ENCODE data around the gene ATP2C1. TPM values are rescaled to one million over a fixed set of nuclear protein-coding genes. Genes with fewer than 3 reads are reported as not detected.

Gene ATP2C1
- total and polyA plus RNA-seq, 9 of the 15 experiments (the other 6 are each of a cell fraction or from before 2014, with no cell fraction given), result 10.0 to 53.5 (median 27.9) TPM

- TF ChIP-seq VEZF1 (CRISPR knock-in tag; IDR thresholded peaks at IDR 0.05) (peak; percentile 76), ZNF324 (CRISPR knock-in tag; IDR thresholded peaks at IDR 0.05) (no peak), RBM22 (IDR thresholded peaks at IDR 0.05; ENCODE audit: low read depth, low read length, poor library complexity, severe bottlenecking) (no peak), RBM17 (IDR thresholded peaks at IDR 0.05; ENCODE audit: borderline replicate concordance, low read depth, low read length) (no peak), WHSC1 (IDR thresholded peaks at IDR 0.05; ENCODE audit: low read length) (no peak), ZNF740 (CRISPR knock-in tag; IDR thresholded peaks at IDR 0.05) (peak; percentile 83), ZNF740 (tag; IDR thresholded peaks at IDR 0.05) (no peak), ZNF407 (IDR thresholded peaks at IDR 0.05; ENCODE audit: low read depth) (no peak), SMARCB1 (IDR thresholded peaks at IDR 0.05; ENCODE audit: insufficient read length, low read depth) (no peak), GATAD2A (IDR thresholded peaks at IDR 0.05) (no peak), DLX4 (CRISPR knock-in tag; IDR thresholded peaks at IDR 0.05) (no peak), NFIC (IDR thresholded peaks at IDR 0.05) (peak; percentile 6; the same call in 1 of the 2 replicates), L3MBTL2 (IDR thresholded peaks at IDR 0.05) (peak; percentile 59; the same call in 1 of the 2 replicates)
- TF ChIP-seq, protein P1, sequence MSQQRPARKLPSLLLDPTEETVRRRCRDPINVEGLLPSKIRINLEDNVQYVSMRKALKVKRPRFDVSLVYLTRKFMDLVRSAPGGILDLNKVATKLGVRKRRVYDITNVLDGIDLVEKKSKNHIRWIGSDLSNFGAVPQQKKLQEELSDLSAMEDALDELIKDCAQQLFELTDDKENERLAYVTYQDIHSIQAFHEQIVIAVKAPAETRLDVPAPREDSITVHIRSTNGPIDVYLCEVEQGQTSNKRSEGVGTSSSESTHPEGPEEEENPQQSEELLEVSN (IDR thresholded peaks at IDR 0.05; ENCODE audit: borderline replicate concordance in 1 of 2, extremely low read depth in 1 of 2, insufficient read depth in 1 of 2, insufficient read length in 1 of 2, low read depth in 1 of 2, low read length in 1 of 2, poor library complexity in 1 of 2, severe bottlenecking in 1 of 2), result peak in 1 of 2 experiments; percentile 95
Observed at GRCh38 chr3:130894130-130894985, 474 bp downstream of the ATP2C1 start (continued).
